Common myeloid progenitor, CD34-positive (primary cell): ENCODE data around the gene ACOX2. TPM values are rescaled to one million over a fixed set of nuclear protein-coding genes. Genes with fewer than 3 reads are reported as not detected.

ENCODE experiments used
- CTCF ChIA-PET: fragments of 350-600 bp; sonication (Branson Sonifier 250); formaldehyde crosslinking; loops from one replicate; lab custom pipeline; 2021; ENCODE audit warnings: antibody characterized with exemption; lab: Charles Lee
- POLR2A ChIA-PET: fragments of 350-600 bp; sonication (Branson Sonifier 250); formaldehyde crosslinking; loops from one replicate; lab custom pipeline; 2021; ENCODE audit warnings: antibody characterized with exemption; lab: Charles Lee
- DNase-seq, 3 donors: peaks; one replicate each; pipeline versions ENCODE4 v3.0.0 to v3.0.0-alpha.2; 2013
- H3K27ac ChIP-seq, 2 experiments: 1 replicate in 1 of 2; 2 replicates in 1 of 2; pipeline ENCODE4 v1.7.0; 2013; ENCODE audit warnings: inconsistent platforms in 2 of 2, low read length in 2 of 2, mild to moderate bottlenecking in 2 of 2, low read depth in 1 of 2, moderate library complexity in 1 of 2; ENCODE audit not compliant: severe bottlenecking in 2 of 2, insufficient read depth in 1 of 2, poor library complexity in 1 of 2
- H3K27me3 ChIP-seq, 5 experiments: replicated peaks in 2 of 5; 1 replicate in 3 of 5; 2 replicates in 2 of 5; pipeline versions ENCODE4 v1.6.1 to v1.7.0; 2013; ENCODE audit warnings: low read length in 4 of 5, mild to moderate bottlenecking in 2 of 5, moderate library complexity in 2 of 5, inconsistent platforms in 1 of 5; ENCODE audit not compliant: insufficient read depth in 5 of 5, control insufficient read depth in 4 of 5
- H3K36me3 ChIP-seq, 4 experiments: 1 replicate in 2 of 4; 2 replicates in 2 of 4; pipeline versions ENCODE4 v1.6.1 to v1.7.0; 2013; ENCODE audit warnings: low read length in 3 of 4, control low read depth in 1 of 4, mild to moderate bottlenecking in 1 of 4; ENCODE audit not compliant: control insufficient read depth in 4 of 4, insufficient read depth in 4 of 4
- H3K4me1 ChIP-seq, 4 experiments: 1 replicate in 3 of 4; 2 replicates in 1 of 4; pipeline versions ENCODE4 v1.6.1 to v1.7.1; 2013; ENCODE audit warnings: low read length in 3 of 4, mild to moderate bottlenecking in 3 of 4, control low read depth in 1 of 4, inconsistent platforms in 1 of 4, moderate library complexity in 1 of 4; ENCODE audit not compliant: control insufficient read depth in 4 of 4, insufficient read depth in 4 of 4; ENCODE audit errors: control extremely low read depth in 1 of 4
- H3K4me3 ChIP-seq, 7 experiments: 1 replicate in 4 of 7; 2 replicates in 3 of 7; pipeline versions ENCODE4 v1.5.1 to v1.7.0; 2013; ENCODE audit warnings: mild to moderate bottlenecking in 7 of 7, low read length in 6 of 7, moderate library complexity in 6 of 7, inconsistent platforms in 2 of 7, low read depth in 2 of 7, control low read depth in 1 of 7; ENCODE audit not compliant: insufficient read depth in 4 of 7, control insufficient read depth in 1 of 7; ENCODE audit errors: extremely low read depth in 1 of 7
- H3K9me3 ChIP-seq, 5 experiments: 1 replicate in 4 of 5; 2 replicates in 1 of 5; pipeline versions ENCODE4 v1.6.1 to v1.7.1; 2013; ENCODE audit warnings: low read length in 4 of 5, mild to moderate bottlenecking in 2 of 5, inconsistent platforms in 1 of 5, low read depth in 1 of 5, moderate library complexity in 1 of 5; ENCODE audit not compliant: control insufficient read depth in 4 of 5, insufficient read depth in 2 of 5; ENCODE audit errors: control extremely low read depth in 1 of 5
- WGBS: methylation state at CpG from one replicate; pipeline ENCODE4 v1.1.5; 2013; ENCODE audit not compliant: insufficient coverage; 5-methylcytosine and 5-hydroxymethylcytosine counted together
- polyA plus RNA-seq: library from polyadenylated mRNA; unstranded; fragments of 120-200 nt; gene quantifications from one replicate; pipeline ENCODE4 v1.2.1, GENCODE V29; 2013

The ACOX2 gene
- 12.2 TPM for polyA plus RNA-seq

GRCh38 chr3:58536501-58537411 is at the start of gene ACOX2:
ACOX2 (minus strand) TSS chr3:58537190; CDS start chr3:58535106, 2,084 bp downstream.
- CTCF ChIA-PET = interaction anchor here (0.8 to 1.8 kb wide), 5 partner anchors 30 to 231 kb away, joined by 3 to 6 read pairs (median 3); partner anchors contain the start of genes HTD2, KCTD6 and RPP14
- H3K4me3 ChIP-seq = peak within 1 kb of the TSS in 3 of 7 experiments; percentile 20 to 46 (median 21)

GRCh38 chr3:58585994-58586393 is 49.0 kb upstream of the ACOX2 start:
- Histone ChIP-seq H3K4me1 (peaks cover 0 to 26% (median 15%) of the 10 kb centered on the region in 4 experiments), H3K27me3 (peaks cover 2 to 47% (median 33%) of the 10 kb centered on the region in 5 experiments), H3K27ac (no peak overlapping the region), H3K4me3 (peak overlapping the region in 4 of 7 experiments; percentile 19 to 95 (median 79)), H3K9me3 (no peaks in the 10 kb centered on the region), H3K36me3 (no peaks in the 10 kb centered on the region)
- POLR2A ChIA-PET = no interaction called here
- WGBS = 50% methylated on average over 8 of the region's 8 CpGs
- CTCF ChIA-PET = interaction anchor here (1.3 to 2.1 kb wide), 2 partner anchors 26 to 44 kb away, joined by 3 to 10 read pairs; no protein-coding TSS in a partner anchor
- no peak for DNase-seq

More at GRCh38 chr3:58536501-58537411, at the start of gene ACOX2:
- peak in 2 of 3 donors; percentile 12 to 19 for DNase-seq
- H3K27ac ChIP-seq = peak within 1 kb of the TSS in 1 of 2 experiments; percentile 15
- 38% methylated on average over 12 of the region's 13 CpGs for WGBS
- H3K4me1 ChIP-seq = peaks cover 0 to 41% (median 32%) of the 10 kb centered on the region in 4 experiments
- POLR2A ChIA-PET = no interaction called here
- peaks cover 0 to 2% (median 0%) of the 10 kb centered on the region in 4 experiments for H3K36me3 ChIP-seq
- peaks cover 0 to 4% (median 0%) of the 10 kb centered on the region in 5 experiments for H3K9me3 ChIP-seq
- no peaks in the 10 kb centered on the region for H3K27me3 ChIP-seq

- no peak overlapping the region for H3K27ac ChIP-seq
- no peaks in the 10 kb centered on the region for H3K36me3 ChIP-seq
- peak; percentile 58 to 83 (median 79) for DNase-seq
- H3K4me1 ChIP-seq = peaks cover 0 to 28% (median 15%) of the 10 kb centered on the region in 4 experiments
- WGBS = 1% methylated on average over 39 of the region's 46 CpGs
- H3K27me3 ChIP-seq = peaks cover 2 to 47% (median 33%) of the 10 kb centered on the region in 5 experiments
- ChIA-PET POLR2A (no interaction called here), CTCF (interaction anchor here (0.7 to 2.1 kb wide), 6 partner anchors 10 to 163 kb away, joined by 3 to 10 read pairs (median 3); no protein-coding TSS in a partner anchor)
- H3K4me3 ChIP-seq = peak overlapping the region; percentile 56 to 95 (median 77)
- H3K9me3 ChIP-seq = no peaks in the 10 kb centered on the region
These were observed 48.2 kb upstream of the ACOX2 start for GRCh38 chr3:58585005-58585786.

GRCh38 chr3:58584690-58585004 is 47.7 kb upstream of the ACOX2 start:
- H3K4me3 ChIP-seq = peak overlapping the region; percentile 56 to 95 (median 77)
- H3K27ac ChIP-seq = no peak overlapping the region
- ChIA-PET CTCF (interaction anchor here (0.7 to 2.1 kb wide), 7 partner anchors 9 to 163 kb away, joined by 3 to 10 read pairs (median 3); no protein-coding TSS in a partner anchor), POLR2A (no interaction called here)
- peaks cover 2 to 47% (median 31%) of the 10 kb centered on the region in 5 experiments for H3K27me3 ChIP-seq
- H3K4me1 ChIP-seq = peaks cover 0 to 28% (median 15%) of the 10 kb centered on the region in 4 experiments
- 33% methylated on average over 6 of the region's 10 CpGs for WGBS
- H3K9me3 ChIP-seq = no peaks in the 10 kb centered on the region
- no peaks in the 10 kb centered on the region for H3K36me3 ChIP-seq
- DNase-seq = peak in 2 of 3 donors; percentile 45 to 63

- Histone ChIP-seq H3K4me3 (no peak overlapping the region), H3K36me3 (no peaks in the 10 kb centered on the region), H3K27me3 (peaks cover 0 to 34% (median 15%) of the 10 kb centered on the region in 5 experiments), H3K9me3 (no peaks in the 10 kb centered on the region), H3K4me1 (peaks cover 0 to 25% (median 14%) of the 10 kb centered on the region in 4 experiments), H3K27ac (no peak overlapping the region)
- peak; percentile 39 to 75 (median 68) for DNase-seq
- ChIA-PET CTCF (interaction anchor here (1.1 to 1.9 kb wide), 3 partner anchors 10 to 49 kb away, joined by 3 to 5 read pairs (median 4); no protein-coding TSS in a partner anchor), POLR2A (no interaction called here)
- 54% methylated on average over 11 of the region's 11 CpGs for WGBS
These were observed 44.5 kb upstream of the ACOX2 start for GRCh38 chr3:58581328-58582091.

- H3K27me3 ChIP-seq = peaks cover 0 to 28% (median 14%) of the 10 kb centered on the region in 5 experiments
- no peaks in the 10 kb centered on the region for H3K9me3 ChIP-seq
- DNase-seq = no peak
- H3K4me3 ChIP-seq = no peak overlapping the region
- H3K4me1 ChIP-seq = peaks cover 0 to 22% (median 12%) of the 10 kb centered on the region in 4 experiments
- POLR2A ChIA-PET = no interaction called here
- H3K27ac ChIP-seq = no peak overlapping the region
- H3K36me3 ChIP-seq = no peaks in the 10 kb centered on the region
- CTCF ChIA-PET = interaction anchor here (0.6 to 1.9 kb wide), 4 partner anchors 10 to 50 kb away, joined by 3 to 5 read pairs (median 4); no protein-coding TSS in a partner anchor
- WGBS = 75% methylated on average over 3 of the region's 4 CpGs
These were observed 43.9 kb upstream of the ACOX2 start for GRCh38 chr3:58580826-58581327.
